ENCODE results near the gene SNRPA.

DNA sequence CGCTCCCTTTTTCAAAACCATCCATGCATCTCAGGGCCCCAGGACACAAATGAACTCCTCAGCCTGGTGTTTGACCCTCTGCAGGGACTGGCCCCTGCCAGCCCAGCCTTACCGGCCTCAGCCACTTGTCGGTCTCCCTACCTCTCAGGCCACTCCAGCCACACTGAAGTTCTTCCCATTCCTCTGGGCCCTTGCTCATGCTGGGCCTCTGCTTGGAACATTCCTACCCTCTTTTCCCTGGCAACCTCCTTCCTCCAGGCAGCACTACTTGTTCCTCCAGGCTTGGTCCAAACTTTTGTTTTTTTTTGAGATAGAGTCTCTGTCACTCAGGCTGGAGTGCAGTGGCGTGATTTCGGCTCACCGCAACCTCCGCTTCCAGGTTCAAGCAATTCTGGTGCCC is 40.3 kb downstream of the SNRPA start:
- TF ChIP-seq GATA2 (IDR thresholded peaks at IDR 0.05; ENCODE audit: low read depth, low read length) (no peak), GATA3 (IDR thresholded peaks at IDR 0.05; ENCODE audit: low read depth, low read length) (no peak)

Data from SH-SY5Y (cell line).